ENCODE data around the gene APPBP2.
"Not testable (repeated sequence)": the region's sequence is repeated elsewhere in the genome, so short reads cannot be mapped to it uniquely, and the experiment has no call there.

The APPBP2 gene

DNA sequence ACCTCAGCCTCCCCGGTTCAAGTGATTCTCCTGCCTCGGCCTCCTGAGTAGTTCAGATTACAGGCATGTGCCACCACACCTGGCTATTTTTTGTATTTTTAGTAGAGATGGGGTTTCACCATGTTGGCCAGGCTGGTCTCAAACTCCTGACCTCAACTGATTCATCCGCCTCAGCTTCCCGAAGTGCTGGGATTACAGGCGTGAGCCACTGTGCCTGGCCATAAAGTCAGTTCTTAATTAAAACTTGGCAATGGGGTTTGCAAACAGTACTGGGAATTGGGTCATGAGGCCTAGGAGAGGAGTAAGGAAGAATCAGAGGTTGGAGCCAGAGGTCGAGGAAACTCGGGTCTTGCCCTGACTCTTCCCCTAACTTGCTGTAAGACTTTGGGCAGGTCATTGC is 95.5 kb downstream of the APPBP2 start:
- DNase-seq, result not testable (repeated sequence)

GRCh38 chr17:60428491-60428890 is 97.6 kb downstream of the APPBP2 start:
- DNase-seq, result not testable (repeated sequence)

DNA sequence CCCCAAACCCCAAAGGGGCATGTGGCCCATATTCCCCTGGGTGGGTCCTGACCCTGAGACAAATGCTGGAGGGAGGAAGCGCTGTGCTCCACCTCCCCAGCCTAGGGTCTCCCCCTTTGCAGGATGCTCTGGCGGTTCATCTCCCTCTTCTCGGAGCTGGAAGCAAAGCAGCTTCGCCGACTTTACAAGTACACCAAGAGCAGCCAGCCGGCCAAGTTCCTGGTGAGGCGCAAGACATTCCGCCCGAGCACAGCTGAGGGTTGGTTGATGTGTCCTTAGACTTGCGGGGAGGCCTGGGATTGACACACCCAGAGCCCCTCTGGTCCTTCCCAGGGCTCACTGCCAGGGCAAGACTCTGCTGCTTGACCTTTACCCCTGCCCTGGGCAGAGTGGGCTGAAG is 99.4 kb downstream of the APPBP2 start:
- no peak for DNase-seq

- no peak for DNase-seq
Observed at GRCh38 chr17:60425626-60426025, 100.4 kb downstream of the APPBP2 start.

GRCh38 chr17:60423865-60424264 is 102.2 kb downstream of the APPBP2 start:
- no peak for DNase-seq

GRCh38 chr17:60422162-60422665 is 103.8 kb downstream of the APPBP2 start, which contains the start of gene CHCT1:
Gene CHCT1 (plus strand): TSS chr17:60422489. CDS start chr17:60422593, 104 bp downstream.
- DNase-seq, result no peak

DNA sequence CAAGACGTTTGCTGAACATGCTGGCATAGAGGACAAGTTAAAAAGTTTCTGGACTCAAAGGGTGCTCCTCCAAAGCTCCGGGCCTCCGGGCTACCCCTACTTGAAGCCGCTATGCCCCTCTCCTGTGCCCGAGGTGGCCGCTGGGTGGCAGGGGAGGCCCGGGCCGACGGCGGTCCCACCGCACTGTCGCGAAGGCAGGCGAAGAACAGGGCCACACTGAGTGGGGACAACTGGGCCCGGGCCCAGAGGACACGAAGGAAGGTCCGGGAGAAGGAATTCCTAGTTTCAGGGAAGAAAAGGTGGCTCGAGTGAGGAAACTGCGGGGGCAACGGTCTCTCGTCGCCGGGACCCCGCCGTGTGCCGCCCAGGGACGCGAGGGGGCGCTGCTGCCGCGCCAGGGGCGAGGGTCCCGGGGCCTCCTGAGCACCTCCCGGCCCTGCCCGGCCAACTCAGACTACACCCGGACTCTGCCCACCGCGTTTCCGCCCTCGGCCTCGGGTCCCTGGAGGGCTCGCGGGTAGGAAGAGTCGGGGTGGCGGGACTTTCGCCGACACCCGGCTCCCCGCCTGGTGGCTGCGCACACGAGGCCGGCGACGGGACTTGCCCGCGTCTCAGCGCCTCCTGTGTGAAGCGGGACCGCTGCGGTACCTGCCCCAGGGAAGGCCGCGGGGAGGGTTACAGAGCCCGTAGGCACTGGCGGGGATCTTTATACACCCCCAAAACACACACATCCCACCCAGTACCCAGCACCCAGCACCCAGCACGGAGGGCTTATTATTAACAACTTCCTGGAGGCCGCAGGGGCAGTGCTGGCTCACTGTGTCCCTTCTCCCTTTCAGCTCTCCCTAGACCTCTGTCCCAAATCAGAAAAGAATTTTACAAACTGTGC is 104.5 kb downstream of the APPBP2 start:
- DNase-seq, result peak; percentile 41

DNA sequence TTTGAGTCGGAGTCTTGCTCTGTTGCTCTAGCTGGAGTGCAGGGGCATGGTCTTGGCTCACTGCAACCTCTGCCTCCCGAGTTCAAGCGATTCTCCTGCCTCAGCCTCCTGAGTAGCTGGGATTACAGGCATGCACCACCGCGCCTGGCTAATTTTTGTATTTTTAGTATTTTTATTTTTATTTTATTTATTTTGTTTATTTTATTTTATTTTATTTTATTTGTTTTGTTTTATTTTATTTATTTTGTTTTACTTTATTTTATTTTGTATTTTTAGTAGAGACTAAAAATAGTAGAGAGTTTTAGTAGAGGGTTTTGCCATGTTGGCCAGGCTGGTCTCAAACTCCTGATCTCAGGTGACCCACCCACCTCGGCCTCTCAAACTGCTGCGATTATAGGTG is 106.2 kb downstream of the APPBP2 start:
- not testable (repeated sequence) for DNase-seq

DNA sequence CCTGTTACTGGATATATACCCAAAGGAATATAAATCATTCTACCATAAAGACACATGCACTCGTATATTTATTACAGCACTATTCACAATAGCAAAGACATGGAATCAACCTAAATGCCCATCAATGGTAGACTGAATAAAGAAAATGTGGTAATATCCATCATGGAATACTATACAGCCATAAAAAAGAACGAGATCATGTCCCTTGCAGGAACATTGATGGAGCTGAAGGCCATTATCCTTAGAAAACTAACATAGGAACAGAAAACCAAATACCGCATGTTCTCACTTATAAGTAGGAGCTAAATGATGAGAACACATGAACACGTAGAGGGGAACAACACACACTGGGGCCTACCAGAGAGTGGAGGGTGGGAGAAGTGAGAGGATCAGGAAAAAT is 107.0 kb downstream of the APPBP2 start:
- DNase-seq, result not testable (repeated sequence)

DNA sequence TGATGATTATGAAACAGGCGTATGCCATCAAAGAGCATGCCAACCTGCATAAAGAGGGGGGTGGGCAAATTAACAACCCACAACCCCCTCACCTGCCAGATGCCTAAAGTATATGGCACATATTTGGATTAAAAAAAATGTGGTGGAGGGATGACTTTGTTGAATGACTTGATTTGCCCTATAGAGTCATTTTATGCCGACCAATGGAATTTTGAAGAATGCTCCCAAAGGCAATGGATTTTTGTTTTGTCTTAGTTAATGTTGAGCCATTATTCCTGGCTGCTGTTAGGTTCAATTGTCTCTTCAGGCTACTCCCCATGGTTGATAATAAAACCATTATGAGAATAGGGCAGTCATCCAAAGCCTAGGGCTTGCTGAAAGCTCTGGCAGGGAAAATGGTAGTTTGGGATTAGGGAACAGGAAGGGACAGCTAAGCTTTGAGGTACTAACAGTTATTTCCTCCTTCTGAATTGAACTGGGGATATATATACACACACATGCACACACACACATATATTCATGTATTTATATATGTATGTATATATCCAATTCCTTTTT is 109.6 kb downstream of the APPBP2 start:
- DNase-seq, result no peak

DNA sequence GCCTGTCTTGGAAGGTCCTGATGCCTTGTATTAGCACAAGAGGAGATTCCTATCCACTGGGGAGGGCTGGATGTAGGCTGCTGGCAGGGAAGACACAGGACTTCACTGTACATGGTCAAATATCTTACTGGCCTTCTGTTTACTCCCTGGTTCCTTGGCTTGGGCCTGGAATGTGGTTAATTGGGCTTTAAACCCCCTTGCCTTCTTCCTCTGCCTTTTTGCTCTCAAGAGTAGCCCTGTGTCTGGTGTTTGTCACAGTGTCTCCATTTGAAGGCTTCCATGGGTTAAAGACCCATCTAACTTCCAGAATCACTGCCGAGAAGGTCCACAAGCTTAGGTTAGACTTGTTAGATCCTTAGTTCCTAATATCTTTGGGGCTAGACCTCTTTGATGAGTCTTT is 110.9 kb downstream of the APPBP2 start:
- no peak for DNase-seq

DNA sequence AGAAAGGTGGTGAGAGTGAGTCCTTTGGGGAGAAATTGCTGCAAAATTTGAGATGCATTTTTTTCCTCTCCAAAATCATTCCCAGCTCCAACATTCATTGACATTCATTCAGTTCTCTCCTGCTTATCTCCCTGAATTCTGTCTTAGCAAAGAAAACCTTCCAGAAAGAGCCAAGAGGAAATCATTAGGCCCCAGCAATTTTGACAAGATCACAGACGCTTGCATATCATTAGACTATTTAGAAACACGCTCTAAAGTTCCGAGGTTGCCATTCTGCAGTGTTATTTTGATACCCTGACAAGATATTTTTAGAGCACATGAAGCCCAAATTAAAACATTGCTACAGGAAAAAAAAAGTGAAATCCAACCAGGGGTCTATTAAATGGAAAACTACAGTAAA is 113.3 kb downstream of the APPBP2 start:
- no peak for DNase-seq

DNA sequence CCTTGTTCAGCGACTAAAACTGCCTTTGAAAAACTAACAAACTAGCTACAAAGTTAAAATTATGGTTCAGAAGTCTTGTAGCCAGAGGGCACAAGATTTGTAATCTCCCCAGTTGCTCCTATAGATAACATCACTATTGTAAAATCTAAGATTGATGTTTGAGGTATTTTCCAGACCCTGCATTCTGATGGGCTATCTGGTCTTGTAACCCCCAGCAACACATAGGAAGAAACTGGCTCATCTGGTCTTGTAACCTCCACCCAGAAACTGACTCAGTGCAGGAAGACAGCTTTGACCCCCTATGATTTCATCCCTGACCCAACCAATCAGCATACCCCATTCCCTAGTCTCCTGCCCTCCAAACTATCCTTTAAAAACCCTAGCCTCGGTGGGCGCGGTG is 116.0 kb downstream of the APPBP2 start:
- DNase-seq, result no peak

DNA sequence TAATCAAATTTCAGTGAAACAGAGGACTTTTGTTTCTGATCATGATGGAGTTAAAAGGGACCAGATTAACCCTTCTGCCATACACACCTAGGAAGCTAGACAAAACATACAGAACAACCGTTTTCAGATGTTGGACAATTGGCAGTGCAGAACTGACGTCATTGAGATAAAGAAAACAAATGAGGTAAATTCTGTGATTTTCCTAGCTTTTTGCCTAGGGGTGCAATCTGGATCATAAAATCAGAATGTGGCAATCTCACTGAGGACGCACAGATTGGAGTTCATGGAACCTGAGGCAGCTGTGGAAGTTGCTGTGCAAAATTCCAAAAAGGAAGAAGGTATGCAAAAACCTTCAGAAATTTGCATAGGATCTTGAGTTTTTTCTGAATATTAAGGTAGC is 119.2 kb downstream of the APPBP2 start:
- DNase-seq, result no peak

DNA sequence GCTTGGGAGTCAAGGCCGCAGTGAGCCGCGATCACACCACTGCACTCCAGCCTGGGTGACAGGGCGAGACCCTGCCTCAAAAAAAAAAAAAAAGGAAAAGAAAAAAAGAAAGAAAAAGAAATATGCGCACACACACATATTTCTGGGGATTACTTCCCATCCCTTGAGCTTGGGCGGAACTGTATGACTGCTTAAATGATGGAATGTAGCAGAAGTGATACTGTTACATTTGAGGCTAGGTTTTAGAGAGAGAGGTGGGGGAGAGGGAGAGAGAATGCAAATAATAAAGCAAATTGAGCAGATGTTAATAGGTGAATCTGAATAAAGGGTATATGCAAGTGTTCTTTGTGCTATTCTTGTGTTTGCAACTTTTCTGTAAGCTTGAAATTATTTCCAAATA is 122.1 kb downstream of the APPBP2 start:
- no peak for DNase-seq

GRCh38 chr17:60403523-60403810 is 122.6 kb downstream of the APPBP2 start:
- DNase-seq, result no peak

- no peak for DNase-seq
Observed at GRCh38 chr17:60401819-60402218, 124.2 kb downstream of the APPBP2 start.

GRCh38 chr17:60398227-60398959 is 127.6 kb downstream of the APPBP2 start:
- no peak for DNase-seq

DNA sequence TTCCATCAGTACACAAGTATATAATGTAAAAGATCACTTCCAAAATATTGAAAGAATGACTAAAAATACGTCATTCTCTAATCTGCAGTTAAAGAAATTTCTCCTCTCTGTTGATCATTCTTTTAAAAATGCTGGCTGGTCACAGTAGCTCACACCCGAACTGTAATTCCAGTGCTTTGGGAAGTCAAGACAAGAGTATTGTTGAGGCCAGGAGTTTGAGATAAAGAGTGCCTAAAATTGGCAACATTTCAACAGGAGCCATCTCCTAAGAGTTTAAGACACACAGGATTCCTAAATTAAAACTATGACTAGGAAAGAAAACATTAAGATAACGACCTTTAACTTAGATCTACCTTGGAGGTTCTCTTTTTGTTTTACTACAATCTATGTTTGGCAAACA is 129.6 kb downstream of the APPBP2 start:
- no peak for DNase-seq

DNA sequence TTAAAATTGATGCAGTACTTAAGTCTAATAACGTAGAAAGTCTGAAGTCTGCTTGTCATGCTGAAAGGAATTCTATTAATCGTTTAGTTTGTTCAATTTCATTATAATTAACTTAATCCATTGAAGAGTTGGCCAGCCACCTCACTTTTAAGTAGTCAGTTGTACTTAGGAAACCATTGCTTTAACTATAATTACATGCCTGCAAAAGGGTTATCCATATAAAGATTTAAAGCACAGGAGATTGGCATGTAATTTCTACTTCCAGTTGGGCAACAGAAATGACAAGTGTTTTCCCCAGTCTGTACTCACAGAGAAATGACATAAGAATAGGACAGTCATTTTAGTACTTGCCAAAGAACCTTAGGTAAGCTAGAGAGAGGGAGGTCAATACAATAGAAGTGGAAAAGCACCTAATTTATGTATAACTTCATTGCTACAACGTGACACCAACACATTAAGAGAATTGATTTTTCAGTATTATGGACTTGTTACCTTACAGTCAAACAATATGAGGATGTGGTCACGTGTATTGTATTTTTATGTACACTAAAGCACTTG is 130.5 kb downstream of the APPBP2 start:
- no peak for DNase-seq

DNA sequence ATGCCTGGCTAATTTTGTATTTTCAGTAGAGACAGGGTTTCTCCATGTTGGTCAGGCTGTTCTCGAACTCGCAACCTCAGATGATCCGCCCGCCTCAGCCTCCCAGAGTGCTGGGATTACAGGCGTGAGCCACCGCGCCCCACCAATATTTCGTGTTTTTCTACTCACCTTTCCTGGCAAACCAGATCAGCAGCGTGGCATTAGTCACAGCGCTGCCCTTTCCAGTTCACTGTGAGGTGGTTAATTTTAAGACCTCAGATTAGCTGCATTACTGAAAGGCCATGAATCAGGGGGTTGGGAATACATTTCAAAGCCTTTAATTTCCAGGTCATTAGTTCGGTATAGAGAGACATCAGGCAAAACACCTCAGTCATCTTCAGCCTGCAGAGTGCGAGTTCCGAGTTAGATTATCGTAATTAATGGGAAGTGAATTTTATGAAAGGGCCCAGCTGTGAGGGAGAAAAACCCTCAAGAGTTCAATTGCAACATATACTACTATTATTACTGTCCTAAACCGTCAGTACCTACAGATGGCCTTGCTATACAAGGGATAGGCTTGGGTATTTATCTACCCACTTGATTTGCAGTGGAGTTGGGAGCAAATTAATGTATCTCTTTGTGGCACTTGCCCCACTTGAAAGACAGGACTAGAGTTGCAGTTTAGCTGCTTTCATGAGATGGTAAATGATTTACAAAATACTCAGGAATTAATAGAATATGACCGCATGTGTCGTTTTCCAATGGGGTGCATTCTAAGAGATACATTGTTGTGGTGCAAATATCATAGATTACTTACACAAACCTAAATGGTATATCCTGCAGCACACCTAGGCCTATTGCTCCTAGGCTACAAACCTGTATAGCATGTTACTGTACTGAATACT is 132.0 kb downstream of the APPBP2 start:
- DNase-seq, result no peak
